ENCODE data around the gene COMT.

DNA sequence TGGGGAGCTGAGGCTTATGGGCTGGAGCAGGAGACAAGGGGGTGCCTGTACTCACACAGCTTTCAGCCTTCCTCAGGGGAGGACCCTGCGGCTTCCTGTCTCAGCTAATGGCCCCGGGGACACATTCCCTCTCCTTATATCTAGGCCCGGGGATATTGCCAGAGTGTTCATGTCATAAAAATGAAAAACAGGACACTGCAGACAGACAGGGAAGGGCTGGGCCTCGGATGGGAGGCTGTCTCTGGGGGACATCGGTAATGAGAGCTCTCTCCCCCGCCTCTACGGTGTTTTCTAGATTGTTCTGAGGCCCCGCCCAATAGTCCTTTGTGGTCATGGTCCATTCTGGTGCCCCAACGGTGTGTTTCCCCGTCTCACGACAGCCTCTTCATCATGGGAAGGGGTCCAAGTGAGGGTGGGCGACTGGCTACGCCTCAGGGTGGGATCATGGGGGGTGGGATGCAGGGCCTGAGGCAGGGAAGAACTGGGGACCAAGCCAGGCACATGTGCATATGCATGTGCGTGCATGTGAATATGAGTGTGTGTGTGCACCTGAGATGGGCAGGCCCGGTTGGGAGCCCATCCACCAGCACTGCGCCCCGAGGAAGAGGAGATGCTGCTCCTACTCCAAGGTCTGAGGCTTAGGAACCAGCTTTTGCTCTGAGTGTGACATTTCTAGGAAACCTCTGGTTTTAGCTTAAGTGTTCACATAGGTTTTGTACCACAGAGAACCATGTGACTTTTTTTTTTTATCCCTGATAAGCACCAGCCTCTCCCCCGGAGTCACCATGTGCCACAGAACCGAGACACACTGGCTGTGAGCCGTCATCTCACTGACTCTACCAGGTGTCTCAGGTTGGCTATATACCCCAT, 69.8 kb downstream of the COMT start:
- TF ChIP-seq, protein P1, sequence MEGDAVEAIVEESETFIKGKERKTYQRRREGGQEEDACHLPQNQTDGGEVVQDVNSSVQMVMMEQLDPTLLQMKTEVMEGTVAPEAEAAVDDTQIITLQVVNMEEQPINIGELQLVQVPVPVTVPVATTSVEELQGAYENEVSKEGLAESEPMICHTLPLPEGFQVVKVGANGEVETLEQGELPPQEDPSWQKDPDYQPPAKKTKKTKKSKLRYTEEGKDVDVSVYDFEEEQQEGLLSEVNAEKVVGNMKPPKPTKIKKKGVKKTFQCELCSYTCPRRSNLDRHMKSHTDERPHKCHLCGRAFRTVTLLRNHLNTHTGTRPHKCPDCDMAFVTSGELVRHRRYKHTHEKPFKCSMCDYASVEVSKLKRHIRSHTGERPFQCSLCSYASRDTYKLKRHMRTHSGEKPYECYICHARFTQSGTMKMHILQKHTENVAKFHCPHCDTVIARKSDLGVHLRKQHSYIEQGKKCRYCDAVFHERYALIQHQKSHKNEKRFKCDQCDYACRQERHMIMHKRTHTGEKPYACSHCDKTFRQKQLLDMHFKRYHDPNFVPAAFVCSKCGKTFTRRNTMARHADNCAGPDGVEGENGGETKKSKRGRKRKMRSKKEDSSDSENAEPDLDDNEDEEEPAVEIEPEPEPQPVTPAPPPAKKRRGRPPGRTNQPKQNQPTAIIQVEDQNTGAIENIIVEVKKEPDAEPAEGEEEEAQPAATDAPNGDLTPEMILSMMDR (IDR thresholded peaks at IDR 0.05) = no peak
- TF ChIP-seq POLR2AphosphoS5 (IDR thresholded peaks at IDR 0.05; ENCODE audit: low read depth, low read length) (no peak), TCF7L2 (IDR thresholded peaks at IDR 0.05; ENCODE audit: low read depth, low read length) (no peak)
- TF ChIP-seq, protein P2, sequence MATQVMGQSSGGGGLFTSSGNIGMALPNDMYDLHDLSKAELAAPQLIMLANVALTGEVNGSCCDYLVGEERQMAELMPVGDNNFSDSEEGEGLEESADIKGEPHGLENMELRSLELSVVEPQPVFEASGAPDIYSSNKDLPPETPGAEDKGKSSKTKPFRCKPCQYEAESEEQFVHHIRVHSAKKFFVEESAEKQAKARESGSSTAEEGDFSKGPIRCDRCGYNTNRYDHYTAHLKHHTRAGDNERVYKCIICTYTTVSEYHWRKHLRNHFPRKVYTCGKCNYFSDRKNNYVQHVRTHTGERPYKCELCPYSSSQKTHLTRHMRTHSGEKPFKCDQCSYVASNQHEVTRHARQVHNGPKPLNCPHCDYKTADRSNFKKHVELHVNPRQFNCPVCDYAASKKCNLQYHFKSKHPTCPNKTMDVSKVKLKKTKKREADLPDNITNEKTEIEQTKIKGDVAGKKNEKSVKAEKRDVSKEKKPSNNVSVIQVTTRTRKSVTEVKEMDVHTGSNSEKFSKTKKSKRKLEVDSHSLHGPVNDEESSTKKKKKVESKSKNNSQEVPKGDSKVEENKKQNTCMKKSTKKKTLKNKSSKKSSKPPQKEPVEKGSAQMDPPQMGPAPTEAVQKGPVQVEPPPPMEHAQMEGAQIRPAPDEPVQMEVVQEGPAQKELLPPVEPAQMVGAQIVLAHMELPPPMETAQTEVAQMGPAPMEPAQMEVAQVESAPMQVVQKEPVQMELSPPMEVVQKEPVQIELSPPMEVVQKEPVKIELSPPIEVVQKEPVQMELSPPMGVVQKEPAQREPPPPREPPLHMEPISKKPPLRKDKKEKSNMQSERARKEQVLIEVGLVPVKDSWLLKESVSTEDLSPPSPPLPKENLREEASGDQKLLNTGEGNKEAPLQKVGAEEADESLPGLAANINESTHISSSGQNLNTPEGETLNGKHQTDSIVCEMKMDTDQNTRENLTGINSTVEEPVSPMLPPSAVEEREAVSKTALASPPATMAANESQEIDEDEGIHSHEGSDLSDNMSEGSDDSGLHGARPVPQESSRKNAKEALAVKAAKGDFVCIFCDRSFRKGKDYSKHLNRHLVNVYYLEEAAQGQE (IDR thresholded peaks at IDR 0.05; ENCODE audit: insufficient read depth in 1 of 2, low read depth in 2 of 2, low read length in 1 of 2) = no peak

All from Panc1 (cell line).